Measurements from ENCODE around the gene SLC25A12.
"Not testable (repeated sequence)": the region's sequence is repeated elsewhere in the genome, so short reads cannot be mapped to it uniquely, and the experiment has no call there.

DNA sequence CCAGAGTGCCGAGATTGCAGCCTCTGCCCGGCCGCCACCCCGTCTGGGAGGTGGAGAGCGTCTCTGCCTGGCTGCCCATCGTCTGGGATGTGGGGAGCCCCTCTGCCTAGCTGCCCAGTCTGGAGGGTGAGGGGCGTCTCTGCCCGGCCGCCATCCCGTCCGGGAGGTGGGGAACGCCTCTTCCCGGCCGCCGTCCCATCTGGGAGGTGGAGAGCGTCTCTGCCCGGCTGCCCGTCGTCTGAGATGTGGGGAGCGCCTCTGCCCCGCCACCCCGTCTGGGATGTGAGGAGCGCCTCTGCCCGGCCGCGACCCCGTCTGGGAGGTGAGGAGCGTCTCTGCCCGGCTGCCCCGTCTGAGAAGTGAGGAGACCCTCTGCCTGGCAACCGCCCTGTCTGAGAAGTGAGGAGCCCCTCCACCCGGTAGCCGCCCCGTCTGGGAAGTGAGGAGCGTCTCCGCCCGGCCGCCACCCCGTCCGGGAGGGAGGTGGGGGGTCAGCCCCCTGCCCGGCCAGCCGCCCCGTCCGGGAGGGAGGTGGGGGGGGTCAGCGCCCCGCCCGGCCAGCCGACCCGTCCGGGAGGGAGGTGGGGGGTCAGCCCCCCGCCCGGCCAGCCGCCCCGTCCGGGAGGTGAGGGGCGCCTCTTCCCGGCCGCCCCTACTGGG is 5.7 kb upstream of the SLC25A12 start:
- TF ChIP-seq, protein P1, sequence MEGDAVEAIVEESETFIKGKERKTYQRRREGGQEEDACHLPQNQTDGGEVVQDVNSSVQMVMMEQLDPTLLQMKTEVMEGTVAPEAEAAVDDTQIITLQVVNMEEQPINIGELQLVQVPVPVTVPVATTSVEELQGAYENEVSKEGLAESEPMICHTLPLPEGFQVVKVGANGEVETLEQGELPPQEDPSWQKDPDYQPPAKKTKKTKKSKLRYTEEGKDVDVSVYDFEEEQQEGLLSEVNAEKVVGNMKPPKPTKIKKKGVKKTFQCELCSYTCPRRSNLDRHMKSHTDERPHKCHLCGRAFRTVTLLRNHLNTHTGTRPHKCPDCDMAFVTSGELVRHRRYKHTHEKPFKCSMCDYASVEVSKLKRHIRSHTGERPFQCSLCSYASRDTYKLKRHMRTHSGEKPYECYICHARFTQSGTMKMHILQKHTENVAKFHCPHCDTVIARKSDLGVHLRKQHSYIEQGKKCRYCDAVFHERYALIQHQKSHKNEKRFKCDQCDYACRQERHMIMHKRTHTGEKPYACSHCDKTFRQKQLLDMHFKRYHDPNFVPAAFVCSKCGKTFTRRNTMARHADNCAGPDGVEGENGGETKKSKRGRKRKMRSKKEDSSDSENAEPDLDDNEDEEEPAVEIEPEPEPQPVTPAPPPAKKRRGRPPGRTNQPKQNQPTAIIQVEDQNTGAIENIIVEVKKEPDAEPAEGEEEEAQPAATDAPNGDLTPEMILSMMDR (IDR thresholded peaks at IDR 0.05; ENCODE audit: extremely low read depth in 1 of 2, insufficient read depth in 1 of 2, low read depth in 1 of 2, low read length in 2 of 2) = not testable (repeated sequence)
- TF ChIP-seq EZH2 (IDR thresholded peaks at IDR 0.05; ENCODE audit: borderline replicate concordance, low read depth, low read length, severe bottlenecking); JUN (IDR thresholded peaks at IDR 0.05; ENCODE audit: borderline replicate concordance, insufficient read depth, insufficient read length, low read depth): not testable (repeated sequence)
